T47D (cell line): ENCODE results near the gene MYZAP.

ENCODE experiments used
- DNase-seq, 2 experiments: peaks; one replicate each; pipeline versions ENCODE4 v3.0.0 to v3.0.0-alpha.2; 2011 to 2012; ENCODE audit warnings: low read depth in 1 of 2, low spot score in 1 of 2
- JUND ChIP-seq: IDR thresholded peaks from 2 replicates; pipeline ENCODE4 v1.6.1; 2012; ENCODE audit warnings: low read depth
- in situ Hi-C: cut with HindIII; loops from 2 replicates; pipeline ENCODE4 v1.10.0; 2016; ENCODE audit warnings: low sequenced_read_pairs, low pct_unique_long_range_greater_than_20kb

The MYZAP gene

GRCh38 chr15:57706405-57707209 lies 114.9 kb downstream of the MYZAP start, which contains the start of gene POLR2M:
POLR2M (plus strand) TSS chr15:57706714; CDS start chr15:57706843, 129 bp downstream.
- DNase-seq: peak; percentile 74 to 98
- no peak for TF ChIP-seq JUND
- in situ Hi-C loops: no loop called here

- TF ChIP-seq JUND: no peak
- in situ Hi-C loops: no loop called here
- DNase-seq: no peak
Measured at GRCh38 chr15:57708047-57708446, 116.3 kb downstream of the MYZAP start.

DNA sequence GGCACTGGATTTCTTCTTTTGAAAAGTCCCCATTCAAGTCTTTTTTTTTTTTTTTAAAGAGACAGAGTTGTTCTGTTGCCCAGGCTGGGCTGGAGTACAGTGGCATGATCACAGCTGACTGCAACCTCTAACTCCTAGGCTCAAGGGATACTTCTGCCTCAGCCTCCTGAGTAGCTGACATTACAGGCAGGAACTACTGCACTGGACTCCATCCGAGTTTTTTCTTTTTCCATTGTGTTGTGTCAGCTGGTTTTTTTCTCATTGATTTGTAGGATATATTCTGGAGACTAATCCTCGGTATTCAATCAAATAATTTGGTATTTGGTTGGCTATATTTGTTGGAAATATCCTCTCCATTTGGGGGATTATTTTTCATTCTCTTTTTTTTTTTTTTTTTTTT lies 126.6 kb downstream of the MYZAP start:
- no peak for DNase-seq
- in situ Hi-C loops: no loop called here
- no peak for TF ChIP-seq JUND

GRCh38 chr15:57720867-57721266 lies 129.2 kb downstream of the MYZAP start:
- in situ Hi-C loops: no loop called here
- DNase-seq: no peak
- TF ChIP-seq JUND: no peak

- in situ Hi-C loops: no loop called here
- no peak for DNase-seq
- TF ChIP-seq JUND: no peak
Measured at GRCh38 chr15:57726411-57726810, 134.7 kb downstream of the MYZAP start.

GRCh38 chr15:57727031-57727430 lies 135.3 kb downstream of the MYZAP start:
- no peak for TF ChIP-seq JUND
- DNase-seq: no peak
- in situ Hi-C loops: no loop called here

DNA sequence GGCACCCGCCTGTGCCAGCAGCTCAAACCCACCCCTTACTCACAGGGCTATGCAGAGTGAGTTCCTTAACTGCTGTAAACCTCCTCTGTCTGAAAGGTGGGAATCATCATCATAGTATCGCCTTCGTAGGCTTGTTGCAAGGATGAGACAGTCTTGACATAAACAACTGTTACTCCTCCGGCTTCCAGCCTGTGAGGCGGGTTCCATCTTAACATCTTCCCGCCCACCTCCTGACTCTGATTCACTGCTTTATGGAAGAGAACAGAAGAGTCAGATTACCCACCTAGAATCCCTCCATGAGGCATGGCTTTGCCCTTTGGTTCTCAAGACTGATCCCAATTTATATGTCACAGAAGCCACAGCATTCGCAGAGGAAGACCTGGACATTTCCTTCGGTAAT lies 136.7 kb downstream of the MYZAP start:
- in situ Hi-C loops: no loop called here
- DNase-seq: no peak
- no peak for TF ChIP-seq JUND

GRCh38 chr15:57730876-57731275 lies 139.2 kb downstream of the MYZAP start:
- no peak for DNase-seq
- in situ Hi-C loops: no loop called here
- TF ChIP-seq JUND: no peak

GRCh38 chr15:57731530-57732103 lies 139.9 kb downstream of the MYZAP start:
- in situ Hi-C loops: no loop called here
- TF ChIP-seq JUND: no peak
- DNase-seq: no peak

DNA sequence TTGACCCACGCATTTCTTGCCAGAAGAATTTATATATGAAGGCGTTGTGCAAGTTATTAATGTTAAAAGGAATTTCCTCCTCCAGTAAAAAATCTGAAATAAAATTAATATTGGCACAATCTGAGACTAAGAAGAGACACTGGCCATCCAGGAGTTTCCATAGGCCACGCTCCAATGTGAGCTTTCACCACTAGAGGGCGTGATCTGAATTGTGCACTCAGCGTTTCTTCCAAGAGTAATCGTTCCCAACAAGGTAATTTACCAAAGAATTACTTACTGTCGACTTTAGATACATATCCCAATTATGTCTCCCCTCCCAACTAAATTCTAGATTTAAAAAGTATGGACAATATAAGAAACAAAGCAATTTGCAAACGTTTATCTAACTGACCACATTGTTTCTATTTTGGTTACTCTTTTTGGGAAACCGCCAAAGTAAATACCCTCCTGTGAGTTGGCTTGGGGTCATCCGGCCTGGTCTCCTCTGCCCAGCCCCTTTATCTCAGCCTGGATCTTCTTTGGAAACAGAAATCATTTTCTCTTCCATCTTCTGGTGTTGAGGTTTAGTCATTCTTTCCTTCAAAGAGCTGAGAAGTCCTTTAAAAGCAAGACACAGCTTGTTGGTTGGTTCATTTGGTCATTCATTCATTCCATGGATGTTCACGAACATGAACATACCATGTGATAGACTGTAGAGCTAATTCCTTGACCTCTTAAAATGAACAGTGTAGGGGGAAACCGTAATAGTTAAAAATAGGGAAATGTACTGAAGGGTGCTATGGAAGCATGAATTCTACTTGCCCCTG lies 141.0 kb downstream of the MYZAP start:
- DNase-seq: peak; percentile 25 to 75
- in situ Hi-C loops: no loop called here
- TF ChIP-seq JUND: no peak

- TF ChIP-seq JUND: no peak
- DNase-seq: no peak
- in situ Hi-C loops: no loop called here
Measured at GRCh38 chr15:57734860-57735259, 143.2 kb downstream of the MYZAP start.
